Cardiac septum (tissue), 1 donor: ENCODE results near the gene PTPN12. TPM values are rescaled to one million over a fixed set of nuclear protein-coding genes. Genes with fewer than 3 reads are reported as not detected.

Source experiments
- DNase-seq: peaks from one replicate; pipeline ENCODE4 v3.0.0-alpha.2; 2020; ENCODE audit warnings: low spot score
- intact Hi-C: fragments of 100-400 bp; cut with DNase I; formaldehyde crosslinking; loops from one replicate; pipeline ENCODE4 v1.14.0; 2022
- total RNA-seq: library from RNA; stranded (reverse); fragmentation: NEBNext Ultra II Directional; extraction: Animal tissue kit (Norgen Biotek cat#: 25700); gene quantifications from one replicate; pipeline ENCODE4 v1.2.1, GENCODE V29; 2021
- donor health status: DM: no; HTN: no; CAD: no.

PTPN12 gene
- total RNA-seq, 1 donor from 2014 or later: 41.6 TPM

DNA sequence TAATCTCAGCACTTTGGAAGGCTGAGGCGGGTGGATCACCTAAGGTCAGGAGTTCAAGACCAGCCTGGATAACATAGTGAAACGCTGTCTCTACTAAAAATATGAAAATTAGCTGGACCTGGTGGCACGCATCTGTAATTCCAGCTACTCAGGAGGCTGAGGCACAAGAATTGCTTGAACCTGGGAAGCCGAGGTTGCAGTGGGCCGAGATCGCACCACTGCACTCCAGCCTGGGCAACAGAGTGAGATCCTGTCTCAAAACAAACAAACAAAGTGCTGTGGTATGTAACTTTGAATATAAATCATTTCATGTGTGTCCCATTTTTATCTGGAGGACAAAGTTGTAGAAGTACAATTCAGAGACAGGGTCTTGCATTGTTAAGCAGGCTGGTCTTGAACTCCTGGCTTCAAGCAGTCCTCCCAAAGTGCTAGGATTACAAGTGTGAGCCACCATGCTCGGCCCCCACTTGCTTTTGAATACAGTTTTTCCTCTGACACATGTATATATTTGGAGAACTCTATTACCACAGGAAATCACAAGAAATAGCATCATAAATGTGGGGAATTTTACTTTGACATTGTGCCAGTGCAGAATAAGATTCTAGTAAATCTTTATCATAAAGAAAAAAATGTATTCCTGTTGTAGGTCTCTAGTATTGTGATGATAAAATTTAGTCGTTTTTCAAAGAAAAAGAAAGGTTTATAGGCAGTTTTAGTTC lies 32.6 kb downstream of the PTPN12 start:
- no peak for DNase-seq
- intact Hi-C loops: no loop called here

DNA sequence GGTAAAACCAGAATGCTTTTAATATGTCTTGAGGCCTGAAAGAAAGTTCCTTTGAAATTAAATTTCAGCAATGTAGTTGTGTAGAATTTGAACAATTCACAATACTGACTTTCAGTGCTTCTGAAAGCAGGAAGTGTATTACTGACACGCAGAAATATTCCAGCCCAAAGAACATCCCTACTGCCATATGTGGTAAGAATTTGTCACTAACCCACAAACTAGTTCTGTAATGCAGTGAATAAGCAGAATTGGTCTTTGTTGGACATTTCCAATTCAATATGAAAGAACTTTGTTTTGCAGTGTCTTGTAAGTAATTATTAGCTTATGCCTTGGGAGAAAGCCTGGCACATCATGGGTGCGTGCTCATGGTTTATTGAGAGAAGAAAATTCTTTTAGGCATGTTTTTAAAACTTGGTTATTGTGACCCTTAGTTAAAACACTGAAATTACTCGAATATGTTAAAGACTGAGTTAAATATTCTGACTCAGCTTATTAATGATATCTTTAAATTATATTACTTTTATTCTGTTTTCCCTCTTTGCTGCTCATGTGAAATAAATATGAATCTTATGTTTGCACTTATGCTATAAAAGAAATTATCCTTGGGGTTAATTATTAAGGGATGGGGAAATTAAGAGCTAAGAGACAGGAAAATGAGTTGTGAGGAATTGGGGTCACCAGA lies 33.4 kb downstream of the PTPN12 start:
- intact Hi-C loops: no loop called here

DNA sequence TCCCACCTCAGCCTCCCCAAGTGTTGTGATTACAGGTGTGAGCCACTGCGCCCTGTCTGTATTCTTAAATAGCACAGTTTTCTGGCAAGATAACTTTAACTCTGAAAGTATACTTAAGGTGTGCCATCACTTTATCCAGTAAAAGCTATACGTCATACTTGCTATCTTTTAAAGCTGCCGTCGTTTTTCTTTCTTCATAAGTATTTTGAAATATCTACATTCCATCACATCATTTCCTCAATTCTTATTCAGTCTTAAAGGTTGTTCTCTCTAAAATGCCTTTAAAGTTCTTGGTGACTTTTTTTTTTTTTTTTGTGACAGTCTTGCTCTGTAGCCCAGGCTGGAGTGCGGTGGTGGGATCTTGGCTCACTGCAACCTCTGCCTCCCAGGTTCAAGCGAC lies 34.7 kb downstream of the PTPN12 start:
- intact Hi-C loops: no loop called here
- DNase-seq: no peak

More for the DNA sequence above, 33.4 kb downstream of the PTPN12 start:
- no peak for DNase-seq

DNA sequence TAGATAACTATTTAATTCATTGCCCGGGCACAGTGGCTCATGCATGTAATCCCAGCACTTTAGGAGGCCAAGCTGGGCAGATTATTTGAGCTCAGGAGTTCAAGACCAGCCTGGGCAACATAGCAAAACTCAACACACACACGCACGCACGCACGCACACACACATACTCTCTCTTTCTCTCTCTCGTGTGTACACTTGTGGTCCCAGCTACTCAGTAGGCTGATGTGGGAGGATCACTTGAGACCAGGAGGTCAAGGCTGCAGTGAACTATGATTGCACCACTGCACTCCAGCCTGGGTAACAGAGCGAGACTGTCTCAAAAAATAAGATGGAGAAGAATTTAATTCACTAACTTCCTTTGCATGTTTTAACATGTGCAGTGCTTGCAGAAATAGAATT lies 38.1 kb downstream of the PTPN12 start:
- intact Hi-C loops: no loop called here
- no peak for DNase-seq

DNA sequence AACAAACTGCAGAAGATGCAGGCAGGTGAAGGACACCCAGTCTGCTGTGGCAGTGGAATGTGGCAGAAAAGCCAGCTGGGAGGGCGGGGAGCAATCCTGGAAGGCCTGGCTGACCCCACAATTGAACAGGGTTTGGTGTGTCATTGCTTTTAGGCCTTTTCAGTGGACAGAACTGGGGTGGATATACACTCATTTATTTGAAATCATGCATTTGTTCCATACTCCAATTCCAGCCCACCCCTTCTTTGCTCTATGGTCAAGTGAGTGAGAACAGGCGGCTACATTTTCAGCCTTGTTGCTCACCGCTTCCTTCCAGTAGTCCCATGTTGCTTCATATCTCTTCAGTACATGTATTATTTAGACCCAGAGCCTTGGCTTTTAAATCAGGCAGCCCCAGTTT lies 39.8 kb downstream of the PTPN12 start:
- intact Hi-C loops: no loop called here
- DNase-seq: no peak

DNA sequence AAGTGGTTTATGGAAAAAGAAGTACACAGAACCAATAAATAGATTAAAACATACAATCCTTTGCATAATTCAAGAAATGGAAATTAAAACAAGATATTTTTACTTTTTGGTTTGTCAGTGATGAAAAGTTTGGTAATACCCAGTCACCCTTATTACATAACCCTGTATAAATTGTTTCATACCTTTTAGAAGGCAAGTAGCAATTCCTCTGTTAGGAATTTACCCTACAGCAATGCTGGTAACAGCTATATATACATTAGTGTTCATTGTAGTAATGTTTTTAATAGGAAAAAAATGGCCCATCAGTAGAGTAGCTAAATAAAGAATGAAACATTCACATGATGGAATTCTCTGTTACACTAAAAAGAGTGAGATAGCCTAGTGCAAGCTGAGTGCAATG lies 42.7 kb downstream of the PTPN12 start:
- DNase-seq: no peak
- intact Hi-C loops: no loop called here

DNA sequence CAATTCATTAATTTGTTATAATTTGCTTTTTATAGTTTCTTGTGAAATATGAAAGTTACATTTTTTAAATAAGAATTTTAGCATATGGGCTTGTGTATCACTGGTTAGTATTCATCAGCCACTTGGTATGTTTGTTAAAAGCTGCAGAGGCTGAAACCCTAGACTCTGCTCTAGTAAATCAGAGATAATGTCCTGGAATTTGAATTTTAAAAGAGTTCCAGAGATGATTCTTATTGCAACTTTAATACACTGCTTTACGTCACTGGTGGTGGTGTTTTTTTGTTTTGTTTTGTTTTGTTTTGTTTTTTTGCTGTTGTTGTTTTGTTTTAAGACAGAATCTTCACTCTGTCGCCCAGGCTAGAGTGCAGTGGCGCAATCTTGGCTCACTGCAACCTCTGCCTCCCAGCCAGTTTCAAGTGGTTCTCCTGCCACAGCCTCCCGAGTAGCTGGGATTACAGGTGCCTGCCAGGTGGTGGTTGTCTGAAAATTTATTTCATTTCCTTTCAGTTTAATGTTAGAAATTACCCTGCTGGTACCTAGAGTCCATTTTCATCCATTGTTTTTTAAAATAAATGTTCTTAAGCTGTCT lies 43.8 kb downstream of the PTPN12 start:
- no peak for DNase-seq
- intact Hi-C loops: no loop called here

DNA sequence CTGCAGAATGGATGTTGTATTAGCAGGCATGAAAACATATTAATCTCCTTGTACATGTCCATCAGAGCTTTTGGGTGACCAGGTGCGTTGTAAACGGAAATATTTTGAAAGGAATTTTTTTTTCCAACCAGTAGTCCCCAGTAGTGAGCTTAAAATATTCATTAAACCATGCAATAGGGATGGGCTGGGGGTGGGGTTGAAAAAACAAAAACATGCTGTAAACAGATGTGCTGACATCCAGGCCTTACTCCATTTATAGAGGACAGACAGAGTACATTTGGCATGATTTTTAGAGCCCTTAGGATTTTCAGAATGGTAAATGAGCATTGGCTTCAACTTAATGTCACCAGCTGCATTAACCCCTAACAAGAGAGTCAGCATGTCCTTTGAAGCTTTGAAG lies 50.2 kb downstream of the PTPN12 start:
- intact Hi-C loops: no loop called here
- no peak for DNase-seq

DNA sequence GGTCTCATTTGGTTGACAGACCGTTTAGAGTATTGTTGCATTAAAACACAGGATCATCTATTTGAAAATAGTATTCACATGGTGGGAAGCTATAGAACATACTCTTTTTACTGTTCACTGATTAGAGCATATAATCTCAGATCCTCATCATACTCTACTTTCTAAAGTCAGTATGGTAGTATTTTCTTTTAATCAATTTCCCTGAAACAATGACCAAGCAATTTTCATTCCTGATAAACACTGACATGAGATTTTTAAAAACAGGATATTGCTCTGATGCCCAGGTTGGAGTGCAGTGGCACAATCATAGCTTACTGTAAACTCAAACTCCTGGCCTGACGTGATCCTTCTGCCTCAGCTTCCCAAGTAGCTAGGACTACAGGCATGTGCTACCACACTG lies 63.9 kb downstream of the PTPN12 start:
- intact Hi-C loops: no loop called here
- no peak for DNase-seq

DNA sequence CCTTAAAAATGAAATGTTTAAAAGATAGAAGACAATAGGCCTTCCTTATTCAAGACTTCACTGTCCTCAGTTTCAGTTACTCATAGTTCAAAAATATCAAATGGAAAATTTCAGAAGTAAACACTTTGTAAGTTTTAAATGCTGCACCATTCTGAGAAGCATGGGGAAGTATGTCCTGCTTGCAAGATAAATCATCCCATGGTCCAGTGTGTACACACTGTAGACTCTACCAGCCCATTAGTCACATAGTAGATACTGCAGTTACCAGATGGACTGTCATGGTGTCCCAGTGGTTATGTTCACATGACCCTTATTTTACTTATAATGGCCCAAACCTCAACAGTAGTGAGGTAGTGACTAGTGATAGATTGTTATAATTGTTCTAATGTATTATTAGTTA lies 69.5 kb downstream of the PTPN12 start:
- DNase-seq: no peak
- intact Hi-C loops: no loop called here

DNA sequence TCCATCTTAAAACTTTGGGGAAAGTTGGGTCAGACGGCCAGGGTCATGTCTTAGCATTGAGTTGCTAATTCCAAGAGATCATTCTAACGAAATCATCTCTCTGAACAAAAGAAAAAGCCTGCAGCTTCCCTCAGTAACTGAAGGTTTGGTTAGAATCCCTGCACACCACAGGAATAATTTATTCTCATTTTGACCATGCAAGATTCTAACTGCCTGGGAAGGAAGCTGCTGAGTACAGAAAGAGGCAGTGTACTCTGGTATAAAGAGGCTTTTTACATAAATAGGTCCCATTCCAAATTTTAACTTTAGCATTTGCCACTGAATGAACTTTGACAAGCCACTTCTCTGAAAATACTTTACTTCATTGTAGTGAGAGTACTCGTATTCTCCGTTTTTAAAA lies 82.2 kb downstream of the PTPN12 start:
- no peak for DNase-seq
- intact Hi-C loops: loop anchor here (10.0 kb wide), 1 partner anchor 65 kb away; no protein-coding TSS in a partner anchor

DNA sequence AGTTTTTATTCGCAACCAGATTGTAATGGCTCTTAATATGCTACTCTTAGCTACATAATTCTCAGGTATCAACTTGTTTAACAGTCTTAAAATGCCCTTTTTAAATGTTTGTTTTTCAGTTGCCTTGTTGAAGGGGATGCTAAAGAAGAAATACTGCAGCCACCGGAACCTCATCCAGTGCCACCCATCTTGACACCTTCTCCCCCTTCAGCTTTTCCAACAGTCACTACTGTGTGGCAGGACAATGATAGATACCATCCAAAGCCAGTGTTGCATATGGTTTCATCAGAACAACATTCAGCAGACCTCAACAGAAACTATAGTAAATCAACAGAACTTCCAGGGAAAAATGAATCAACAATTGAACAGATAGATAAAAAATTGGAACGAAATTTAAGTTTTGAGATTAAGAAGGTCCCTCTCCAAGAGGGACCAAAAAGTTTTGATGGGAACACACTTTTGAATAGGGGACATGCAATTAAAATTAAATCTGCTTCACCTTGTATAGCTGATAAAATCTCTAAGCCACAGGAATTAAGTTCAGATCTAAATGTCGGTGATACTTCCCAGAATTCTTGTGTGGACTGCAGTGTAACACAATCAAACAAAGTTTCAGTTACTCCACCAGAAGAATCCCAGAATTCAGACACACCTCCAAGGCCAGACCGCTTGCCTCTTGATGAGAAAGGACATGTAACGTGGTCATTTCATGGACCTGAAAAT lies 89.7 kb downstream of the PTPN12 start:
- intact Hi-C loops: no loop called here
- DNase-seq: no peak

DNA sequence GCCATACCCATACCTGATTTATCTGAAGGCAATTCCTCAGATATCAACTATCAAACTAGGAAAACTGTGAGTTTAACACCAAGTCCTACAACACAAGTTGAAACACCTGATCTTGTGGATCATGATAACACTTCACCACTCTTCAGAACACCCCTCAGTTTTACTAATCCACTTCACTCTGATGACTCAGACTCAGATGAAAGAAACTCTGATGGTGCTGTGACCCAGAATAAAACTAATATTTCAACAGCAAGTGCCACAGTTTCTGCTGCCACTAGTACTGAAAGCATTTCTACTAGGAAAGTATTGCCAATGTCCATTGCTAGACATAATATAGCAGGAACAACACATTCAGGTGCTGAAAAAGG lies 90.2 kb downstream of the PTPN12 start:
- no peak for DNase-seq
- intact Hi-C loops: no loop called here

DNA sequence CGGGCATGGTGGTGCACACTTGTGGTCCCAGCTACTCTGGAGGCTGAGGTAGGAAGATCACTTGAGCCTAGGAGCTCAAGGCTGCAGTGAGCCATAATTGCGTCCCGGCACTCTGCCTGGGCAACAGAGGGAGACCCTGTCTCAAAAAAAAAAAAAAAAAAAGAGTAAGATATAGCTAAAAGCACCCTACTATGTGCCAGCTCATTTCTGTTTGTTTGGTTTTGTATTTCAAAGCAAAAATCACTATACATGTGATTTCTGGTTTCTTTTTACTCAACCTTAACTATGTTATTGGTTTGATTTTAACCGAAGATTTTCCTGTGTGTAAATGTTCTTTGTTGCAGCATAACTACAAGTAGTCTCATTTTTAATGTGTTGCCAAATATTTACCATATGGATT lies 92.7 kb downstream of the PTPN12 start:
- intact Hi-C loops: no loop called here
- DNase-seq: no peak

DNA sequence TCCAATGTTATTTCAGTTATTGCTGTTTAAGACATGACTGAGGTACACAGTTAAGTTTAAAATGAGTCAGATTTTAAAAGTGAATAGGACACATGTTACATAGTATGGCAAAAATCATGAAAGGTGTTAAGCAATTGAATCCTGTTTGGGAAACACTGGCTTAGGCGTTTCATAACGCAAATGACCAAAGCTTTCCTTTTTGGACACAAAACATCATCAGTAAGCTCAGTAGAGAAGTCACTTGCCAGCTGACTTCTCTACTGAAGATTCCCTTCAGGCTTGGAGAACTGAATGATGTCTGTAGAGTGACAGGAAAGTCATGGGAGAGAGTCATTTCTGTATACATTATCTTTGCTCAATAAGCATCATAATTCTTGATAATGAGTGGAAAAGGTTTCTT lies 94.7 kb downstream of the PTPN12 start:
- intact Hi-C loops: no loop called here
- DNase-seq: no peak

DNA sequence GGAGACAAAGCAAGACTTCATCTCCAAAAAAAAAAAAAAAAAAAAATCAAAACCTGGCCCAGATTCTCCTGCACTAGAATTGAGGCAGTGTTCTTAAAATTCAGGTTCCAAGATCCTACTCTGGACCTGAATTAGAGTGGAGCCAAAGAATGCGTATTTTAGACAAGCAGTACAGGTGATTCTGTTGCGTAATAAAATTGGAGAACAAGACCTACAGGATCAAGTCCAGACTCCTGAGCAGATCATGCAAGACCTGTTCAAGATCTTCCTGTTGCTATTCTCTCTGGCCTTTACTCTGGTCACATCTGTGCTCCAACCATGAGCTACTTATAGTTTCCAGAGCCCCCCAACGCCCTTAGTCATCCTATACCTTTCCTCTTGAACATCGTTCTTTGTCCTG lies 107.7 kb downstream of the PTPN12 start:
- intact Hi-C loops: no loop called here
- DNase-seq: no peak

DNA sequence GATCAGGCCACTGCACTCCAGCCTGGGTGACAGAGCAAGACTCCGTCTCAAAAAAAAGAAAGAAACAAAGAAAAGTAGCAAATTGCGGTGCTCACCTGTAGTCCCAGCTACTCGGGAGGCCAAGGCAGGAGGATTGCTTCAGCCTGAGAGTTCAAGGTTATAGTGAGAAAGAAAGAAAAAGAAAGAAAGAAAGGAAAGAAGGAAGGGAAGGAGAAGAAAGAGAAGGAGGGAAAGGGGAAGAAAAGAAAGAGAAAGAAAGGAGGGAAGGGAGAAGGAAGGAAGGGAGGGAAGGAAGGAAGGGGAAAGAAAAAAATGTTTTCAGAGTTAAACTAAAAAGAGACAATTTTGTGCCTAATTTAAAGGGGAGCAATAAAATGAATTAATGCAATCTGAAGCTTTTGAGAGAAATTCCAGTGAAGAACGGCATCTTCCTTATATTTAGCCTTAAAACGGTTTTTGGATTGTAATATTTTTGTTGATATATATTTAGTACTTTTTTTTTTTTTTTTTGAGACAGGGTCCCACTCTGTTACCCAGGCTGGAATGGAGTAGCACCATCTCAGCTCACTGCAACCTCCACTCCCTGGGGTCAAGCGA lies 111.7 kb downstream of the PTPN12 start:
- no peak for DNase-seq
- intact Hi-C loops: no loop called here

DNA sequence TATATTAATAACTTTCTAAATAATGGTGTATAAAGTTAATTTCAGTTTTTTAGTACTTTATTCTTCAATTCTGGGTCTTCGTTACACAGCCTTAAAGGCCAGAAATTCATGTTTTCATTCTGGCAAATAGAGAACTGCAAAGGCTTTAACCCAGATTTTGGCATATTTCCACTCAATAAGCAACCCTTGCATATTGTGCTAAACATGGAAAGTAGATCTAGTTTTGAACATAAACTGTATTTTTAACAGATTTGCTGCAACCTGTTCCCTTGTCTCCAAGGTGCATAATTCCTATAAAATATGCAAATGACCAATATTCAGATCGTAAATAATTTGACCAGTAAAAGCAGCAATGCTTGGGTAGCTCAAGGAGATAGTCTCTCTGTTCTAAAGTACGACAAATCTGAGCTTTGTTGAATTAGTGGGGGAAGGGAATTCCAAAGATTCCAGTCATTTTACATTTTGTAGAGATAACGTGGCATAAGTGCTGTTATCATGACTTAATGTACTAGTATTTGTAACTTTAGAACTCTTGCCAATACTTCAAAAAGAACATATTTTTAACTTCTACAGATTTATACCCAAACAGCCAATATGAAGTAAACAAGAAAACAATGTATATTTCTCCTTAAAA lies 112.7 kb downstream of the PTPN12 start:
- intact Hi-C loops: no loop called here
- no peak for DNase-seq

DNA sequence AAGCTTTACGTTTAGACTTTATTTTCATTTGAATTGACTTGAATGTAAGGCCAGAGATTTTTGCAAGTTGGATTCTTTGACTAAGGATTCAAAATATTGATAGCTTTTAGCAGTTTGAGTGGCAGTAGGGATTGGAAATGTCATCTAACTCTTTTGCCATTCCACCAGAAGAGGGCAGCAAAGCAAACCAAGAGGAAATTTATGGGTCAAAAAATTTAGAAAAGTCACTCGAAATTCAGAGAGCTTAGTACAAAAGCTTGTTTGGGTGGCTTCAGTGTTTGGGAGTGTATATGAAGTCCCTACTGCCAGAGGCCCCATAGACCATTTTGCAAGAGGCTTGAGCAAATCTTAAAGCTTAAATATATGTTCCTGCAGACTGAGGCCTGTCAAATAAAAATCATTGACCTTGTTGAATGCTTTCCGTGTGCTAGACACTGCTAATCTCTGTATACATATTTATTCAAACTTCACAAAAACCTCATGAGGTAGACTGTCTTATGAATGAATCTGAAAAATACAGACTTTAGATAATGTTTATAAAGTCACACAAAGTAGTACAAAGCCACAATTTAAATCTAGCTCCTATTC lies 114.6 kb downstream of the PTPN12 start:
- DNase-seq: no peak
- intact Hi-C loops: no loop called here
